Femur (tissue), 1 donor: Measurements from ENCODE around the gene COL17A1.
A peak's percentile ranks its signal among the peaks of the same experiment; 100 is the strongest.

ENCODE experiments used
- DNase-seq: peaks from one replicate; pipeline ENCODE4 v3.0.0-alpha.2; 2017

The COL17A1 gene

GRCh38 chr10:104096692-104097091, 11.0 kb upstream of the COL17A1 start:
- DNase-seq: no peak

- no peak for DNase-seq
Observed at GRCh38 chr10:104092749-104093148, 7.1 kb upstream of the COL17A1 start.

GRCh38 chr10:104090611-104091010, 4.9 kb upstream of the COL17A1 start:
- DNase-seq: no peak

GRCh38 chr10:104089621-104090020, 3.9 kb upstream of the COL17A1 start:
- no peak for DNase-seq

GRCh38 chr10:104088239-104088638, 2.6 kb upstream of the COL17A1 start:
- no peak for DNase-seq

- no peak for DNase-seq
Observed at GRCh38 chr10:104084482-104085142, 1.1 kb downstream of the COL17A1 start.

- DNase-seq: no peak
Observed at GRCh38 chr10:104081998-104082397, 3.7 kb downstream of the COL17A1 start.

- no peak for DNase-seq
Observed at GRCh38 chr10:104080762-104081161, 4.9 kb downstream of the COL17A1 start.

GRCh38 chr10:104077663-104078151, 8.0 kb downstream of the COL17A1 start:
- DNase-seq: no peak

GRCh38 chr10:104077247-104077646, 8.4 kb downstream of the COL17A1 start:
- DNase-seq: no peak

- peak; percentile 49 for DNase-seq
Observed at GRCh38 chr10:104076743-104077160, 8.9 kb downstream of the COL17A1 start.

- no peak for DNase-seq
Observed at GRCh38 chr10:104074505-104074904, 11.2 kb downstream of the COL17A1 start.

- no peak for DNase-seq
Observed at GRCh38 chr10:104072786-104073185, 12.9 kb downstream of the COL17A1 start.

GRCh38 chr10:104069613-104070012, 16.1 kb downstream of the COL17A1 start:
- DNase-seq: no peak

- no peak for DNase-seq
Observed at GRCh38 chr10:104067525-104067924, 18.2 kb downstream of the COL17A1 start.

- no peak for DNase-seq
Observed at GRCh38 chr10:104066945-104067344, 18.7 kb downstream of the COL17A1 start.

- DNase-seq: no peak
Observed at GRCh38 chr10:104065748-104066147, 19.9 kb downstream of the COL17A1 start.

GRCh38 chr10:104061196-104061595, 24.5 kb downstream of the COL17A1 start:
- DNase-seq: no peak

- no peak for DNase-seq
Observed at GRCh38 chr10:104059364-104059763, 26.3 kb downstream of the COL17A1 start.

GRCh38 chr10:104057717-104058116, 28.0 kb downstream of the COL17A1 start:
- no peak for DNase-seq

- no peak for DNase-seq
Observed at GRCh38 chr10:104056619-104057273, 28.9 kb downstream of the COL17A1 start.

GRCh38 chr10:104054430-104054829, 31.2 kb downstream of the COL17A1 start:
- no peak for DNase-seq

- DNase-seq: no peak
Observed at GRCh38 chr10:104053201-104053600, 32.5 kb downstream of the COL17A1 start.

- DNase-seq: no peak
Observed at GRCh38 chr10:104052431-104052830, 33.2 kb downstream of the COL17A1 start.
